ENCODE results near the gene PNPLA2. TPM values are rescaled to one million over a fixed set of nuclear protein-coding genes. Genes with fewer than 3 reads are reported as not detected.

The PNPLA2 gene
- total and polyA plus RNA-seq, 8 donors, result 59.1 to 234 (median 95.9) TPM

- no peaks in the 10 kb centered on the region for H3K9me3 ChIP-seq
- no peaks in the 10 kb centered on the region for H3K27me3 ChIP-seq
- peak overlapping the region; percentile 80 to 97 (median 90) for H3K4me3 ChIP-seq
- FAIRE-seq (no peak), DNase-seq (peak; percentile 92 to 97 (median 94)), ATAC-seq (peak; percentile 70 to 79 (median 75))
- WGBS, 2 donors, result 0 to 1% methylated on average over 53 to 96 of the region's 96 CpGs
- intact Hi-C loops (cut with DNase I), result no loop called here
- peak overlapping the region; percentile 91 to 99 (median 97) for H3K27ac ChIP-seq
- peaks cover 0 to 7% (median 6%) of the 10 kb centered on the region in 3 donors for H3K36me3 ChIP-seq
- peaks cover 10 to 29% (median 24%) of the 10 kb centered on the region in 3 donors for H3K4me1 ChIP-seq
- TF ChIP-seq CTCF (IDR thresholded peaks at IDR 0.05), result peak in 1 of 4 donors; percentile 8
Measured at GRCh38 chr11:819129-819931, 616 bp downstream of the PNPLA2 start.

- FAIRE-seq, result no peak
- no peaks in the 10 kb centered on the region for H3K27me3 ChIP-seq
- no peaks in the 10 kb centered on the region for H3K9me3 ChIP-seq
- 1% methylated on average over 24 to 47 of the region's 47 CpGs for WGBS, 2 donors
- peaks cover 0 to 10% (median 6%) of the 10 kb centered on the region in 3 donors for H3K36me3 ChIP-seq
- peaks cover 14 to 30% (median 24%) of the 10 kb centered on the region in 3 donors for H3K4me1 ChIP-seq
- no peak for TF ChIP-seq CTCF (IDR thresholded peaks at IDR 0.05)
- intact Hi-C loops (cut with DNase I), result no loop called here
- peak; percentile 92 to 97 (median 96) for DNase-seq
- peak overlapping the region; percentile 80 to 97 (median 90) for H3K4me3 ChIP-seq
- peak overlapping the region; percentile 91 to 99 (median 97) for H3K27ac ChIP-seq
- peak; percentile 47 to 68 (median 58) for ATAC-seq
Measured at GRCh38 chr11:819943-820649, 1.4 kb downstream of the PNPLA2 start.

GRCh38 chr11:820655-821511 is 2.2 kb downstream of the PNPLA2 start:
- no peak for FAIRE-seq
- 7 to 11% methylated on average over 11 of the region's 11 CpGs for WGBS, 2 donors
- intact Hi-C loops (cut with DNase I), result no loop called here

More at GRCh38 chr11:820655-821511, 2.2 kb downstream of the PNPLA2 start:
- Histone ChIP-seq H3K36me3 (peaks cover 0 to 10% (median 6%) of the 10 kb centered on the region in 3 donors), H3K4me3 (peak overlapping the region; percentile 80 to 97 (median 90)), H3K9me3 (no peaks in the 10 kb centered on the region), H3K27me3 (no peaks in the 10 kb centered on the region), H3K4me1 (peaks cover 22 to 38% (median 32%) of the 10 kb centered on the region in 3 donors), H3K27ac (peak overlapping the region; percentile 91 to 99 (median 97))
- DNase-seq, result peak; percentile 81 to 96 (median 94)
- peak; percentile 42 to 61 (median 48) for ATAC-seq
- TF ChIP-seq CTCF (IDR thresholded peaks at IDR 0.05), result no peak
